HG02852 (cell line): ENCODE results near the gene RGS5.
"Not testable (repeated sequence)": the region's sequence is repeated elsewhere in the genome, so short reads cannot be mapped to it uniquely, and the experiment has no call there.

Source experiments
- ATAC-seq: cut with Tn5 transposase; IDR thresholded peaks from one replicate; pipeline ENCODE4 v1.9.1; 2021; ENCODE audit warnings: mild to moderate bottlenecking, moderate library complexity; ENCODE audit not compliant: unreplicated experiment

Gene RGS5, protein sequence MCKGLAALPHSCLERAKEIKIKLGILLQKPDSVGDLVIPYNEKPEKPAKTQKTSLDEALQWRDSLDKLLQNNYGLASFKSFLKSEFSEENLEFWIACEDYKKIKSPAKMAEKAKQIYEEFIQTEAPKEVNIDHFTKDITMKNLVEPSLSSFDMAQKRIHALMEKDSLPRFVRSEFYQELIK

DNA sequence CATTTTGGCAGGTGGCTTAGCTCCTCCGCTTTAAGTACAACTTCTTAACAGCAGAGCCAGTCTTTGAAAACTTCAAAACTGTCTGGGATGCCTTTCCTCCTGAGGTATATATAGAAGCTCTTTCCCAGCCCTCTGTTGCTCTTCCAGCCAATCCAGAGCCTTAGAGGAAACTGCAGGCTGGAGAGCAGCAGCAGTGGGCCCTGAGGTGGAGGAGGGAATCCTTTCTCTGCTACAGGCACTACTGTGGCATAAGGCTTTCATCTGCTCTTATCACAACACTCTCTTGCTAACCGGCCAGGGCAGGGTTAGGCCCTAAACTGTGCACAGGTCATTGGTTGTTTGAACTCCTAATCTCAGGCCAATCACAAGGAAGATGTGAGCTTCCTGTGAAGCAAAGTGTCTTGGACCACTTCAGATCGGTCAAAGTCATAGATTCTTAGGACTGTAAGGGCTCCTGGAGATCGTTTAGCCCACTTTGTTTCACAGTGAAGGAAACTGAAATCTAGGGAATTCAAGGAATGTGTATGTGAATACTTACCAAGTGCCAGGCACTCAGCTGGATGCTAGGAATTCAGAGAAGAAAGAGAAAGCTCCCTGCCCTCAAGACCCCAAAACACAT lies at the start of gene RGS5:
Gene RGS5 (minus strand): TSS at position 84 of the 619 bp plus-strand sequence. CDS start 81 bp downstream, at position 3.
- no peak for ATAC-seq

GRCh38 chr1:163250382-163250974 lies 47.8 kb upstream of the RGS5 start:
- no peak for ATAC-seq

DNA sequence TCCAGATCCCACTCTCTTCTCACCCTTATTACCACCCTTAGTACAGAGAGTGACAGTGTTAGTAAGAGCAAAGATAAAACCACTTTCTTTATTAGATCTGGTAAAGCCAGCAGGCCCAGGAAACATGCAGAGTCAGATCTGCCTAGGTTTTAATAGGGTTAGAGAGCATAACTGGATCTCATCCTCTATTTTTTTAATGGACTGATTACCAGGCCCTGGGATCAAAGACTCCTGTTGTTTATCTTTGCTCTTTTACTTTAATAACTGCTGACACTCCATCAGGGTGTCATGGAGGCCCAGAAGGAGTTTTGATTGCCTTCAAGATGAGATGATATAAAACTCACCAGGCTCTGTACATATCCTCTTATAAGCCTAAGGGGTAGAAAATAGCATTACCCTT lies 45.3 kb upstream of the RGS5 start:
- ATAC-seq, result no peak

GRCh38 chr1:163244648-163245047 lies 41.9 kb upstream of the RGS5 start:
- not testable (repeated sequence) for ATAC-seq

DNA sequence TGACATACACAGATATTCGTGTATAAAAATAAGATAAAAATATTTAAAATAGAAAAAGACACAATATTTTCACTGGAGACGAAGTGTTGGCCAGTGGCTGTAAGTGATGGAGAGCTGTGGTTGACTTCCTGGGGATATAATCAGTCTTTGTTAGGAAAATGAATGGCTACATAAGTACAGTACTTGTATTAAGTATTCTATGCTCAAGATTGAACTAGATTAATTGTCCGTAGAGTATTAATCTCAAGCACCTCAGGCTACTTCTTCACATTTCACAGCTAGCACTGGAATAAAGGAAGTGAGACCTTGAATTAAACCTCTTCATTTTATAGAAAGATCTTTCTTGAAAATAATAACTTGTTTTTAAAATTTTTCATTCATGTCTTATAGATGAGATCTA lies 39.0 kb upstream of the RGS5 start:
- ATAC-seq, result no peak

DNA sequence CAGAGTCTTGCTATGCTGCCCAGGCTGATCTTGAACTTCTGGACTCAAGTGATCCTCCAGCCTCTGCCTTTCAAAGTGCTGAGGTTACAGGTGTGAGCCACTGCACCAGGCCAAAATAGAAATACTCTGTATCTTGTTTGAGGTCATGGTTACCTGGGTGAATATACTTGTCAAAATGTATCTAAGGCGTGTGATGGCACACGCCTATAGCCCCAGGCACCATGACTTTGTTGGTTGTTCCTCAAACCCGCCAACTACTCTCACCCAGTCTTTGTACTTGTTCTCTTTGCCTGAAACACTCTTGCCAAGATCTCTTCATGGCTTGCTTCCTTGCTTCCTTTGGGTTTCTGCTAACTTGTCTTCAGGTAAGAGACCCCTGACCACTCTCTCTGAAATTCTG lies 38.0 kb upstream of the RGS5 start:
- no peak for ATAC-seq

DNA sequence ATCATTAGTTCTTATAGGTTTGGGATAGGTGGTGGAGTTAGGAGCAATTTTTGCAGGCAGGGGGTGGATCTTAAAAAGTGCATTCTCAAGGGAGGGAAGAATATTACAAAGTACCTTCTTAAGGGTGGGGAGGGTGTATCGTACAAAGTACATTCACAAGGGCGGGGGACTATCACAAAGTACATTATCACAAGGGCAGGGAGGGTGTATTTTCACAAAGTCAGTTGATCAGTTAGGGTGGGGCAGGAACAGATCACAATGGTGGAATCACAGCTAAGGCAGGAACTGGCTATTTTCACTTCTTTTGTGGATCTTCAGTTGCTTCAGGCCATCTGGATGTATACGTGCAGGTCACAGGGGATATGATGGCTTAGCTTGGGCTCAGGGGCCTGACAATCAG lies 30.9 kb upstream of the RGS5 start:
- not testable (repeated sequence) for ATAC-seq

DNA sequence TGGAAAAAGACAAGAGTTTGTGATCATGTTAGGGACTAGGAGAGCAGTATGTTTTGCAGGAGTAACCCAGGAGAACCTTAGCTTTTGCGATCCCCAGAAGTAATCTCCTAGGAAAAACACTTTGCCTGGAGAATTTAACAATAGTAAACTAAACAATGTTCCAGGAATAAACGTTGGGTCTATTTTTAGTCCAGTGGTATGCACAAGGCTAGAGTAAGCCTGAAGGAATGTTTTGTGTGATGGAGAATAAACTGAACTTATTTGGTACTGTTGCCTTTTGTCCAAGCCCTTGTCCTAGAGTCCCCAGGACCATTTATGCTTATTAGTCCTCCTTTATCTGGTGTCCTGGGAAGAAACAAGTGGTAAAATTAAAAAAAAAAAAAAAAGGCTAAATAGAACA lies 28.7 kb upstream of the RGS5 start:
- ATAC-seq, result no peak

GRCh38 chr1:163230827-163231226 lies 28.1 kb upstream of the RGS5 start:
- ATAC-seq, result no peak

DNA sequence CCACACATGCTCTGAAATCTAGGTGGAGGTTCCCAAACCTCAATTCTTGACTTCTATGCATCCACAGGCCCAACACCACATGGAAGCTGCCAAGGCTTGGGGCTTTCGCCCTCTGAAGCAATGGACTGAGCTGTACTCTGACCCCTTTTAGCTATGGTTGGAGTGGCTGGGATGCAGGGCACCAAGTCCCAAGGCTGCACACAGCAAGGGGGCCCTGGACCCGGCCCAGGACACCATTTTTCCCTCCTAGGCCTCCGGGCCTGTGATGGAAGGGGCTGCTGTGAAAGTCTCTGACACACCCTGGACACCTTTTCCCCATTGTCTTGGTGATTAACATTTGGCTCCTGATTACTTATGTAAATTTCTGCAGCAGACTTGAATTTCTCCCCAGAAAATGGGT lies 25.6 kb upstream of the RGS5 start:
- not testable (repeated sequence) for ATAC-seq

DNA sequence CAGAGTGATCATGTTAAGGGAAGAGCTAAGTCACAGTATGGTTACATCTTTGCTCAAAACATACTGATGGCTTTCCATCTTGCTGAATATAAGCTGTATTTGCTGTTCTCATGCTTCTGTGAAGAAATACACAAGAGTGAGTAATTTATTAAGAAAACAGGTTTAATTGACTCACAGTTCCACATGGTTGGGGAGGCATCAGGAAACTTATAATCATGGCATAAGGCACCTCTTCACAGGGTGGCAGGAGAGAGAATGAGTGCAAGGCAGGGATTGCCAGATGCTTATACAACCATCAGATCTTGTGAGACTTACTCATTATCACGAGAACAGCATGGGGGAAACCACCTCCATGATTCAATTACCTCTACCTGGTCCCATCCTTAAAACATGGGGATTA lies 24.4 kb upstream of the RGS5 start:
- no peak for ATAC-seq

DNA sequence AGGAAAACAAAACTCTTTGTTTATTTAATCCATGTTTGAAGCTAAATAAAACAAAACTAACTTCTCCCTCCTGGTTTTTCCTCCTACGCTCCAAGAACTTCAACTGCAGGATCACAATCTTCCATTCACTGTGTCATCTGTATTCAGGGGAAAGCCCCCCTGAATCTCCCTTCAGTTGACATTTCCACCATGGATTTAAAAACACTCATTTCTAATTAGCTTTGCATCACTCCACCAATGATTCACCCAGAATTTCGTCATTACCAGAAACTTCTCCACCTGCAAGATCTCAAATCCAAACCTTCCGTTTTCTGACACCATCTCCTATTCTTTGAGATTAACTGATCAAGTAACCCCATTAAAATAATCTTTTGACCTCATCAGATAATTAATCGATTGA lies 10.9 kb upstream of the RGS5 start:
- no peak for ATAC-seq

DNA sequence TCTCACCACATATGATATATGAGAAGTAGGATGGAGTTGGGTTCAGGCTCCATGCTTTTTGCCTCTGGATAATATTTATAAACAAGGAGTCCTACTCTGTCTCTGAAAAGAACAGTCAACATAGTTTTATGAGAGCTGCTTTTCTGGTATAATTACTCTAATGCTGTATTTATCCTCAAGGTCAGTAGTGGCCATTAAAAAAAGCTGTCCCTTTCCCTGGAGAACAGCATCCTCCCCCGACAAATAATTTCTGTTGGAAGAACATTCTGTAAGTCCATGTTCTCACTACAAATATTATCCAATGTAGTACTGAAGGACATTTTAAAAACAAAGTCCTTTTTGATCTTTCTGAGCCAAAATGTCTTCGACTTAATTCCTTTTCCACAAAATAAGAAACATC lies 9.0 kb upstream of the RGS5 start:
- no peak for ATAC-seq

GRCh38 chr1:163205513-163205912 lies 2.8 kb upstream of the RGS5 start:
- ATAC-seq, result no peak

DNA sequence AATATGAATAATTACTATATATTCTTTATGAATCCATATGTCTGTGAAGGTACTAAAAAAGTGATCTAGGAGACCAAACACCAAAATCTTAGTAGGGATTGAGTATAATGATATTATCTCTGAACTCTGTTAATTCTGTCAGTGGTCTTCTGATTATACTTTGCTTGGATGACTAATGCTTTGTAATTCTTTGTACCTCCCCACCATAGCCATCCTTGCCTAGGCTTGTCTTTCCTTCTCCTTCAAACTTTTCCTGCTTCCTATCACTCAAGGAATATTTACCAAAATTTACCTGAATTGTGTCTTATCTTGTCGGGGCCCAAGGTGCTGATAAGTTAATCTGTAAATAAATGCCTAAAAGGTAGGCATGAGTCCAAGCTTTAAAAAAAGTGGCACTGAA lies 845 bp upstream of the RGS5 start:
- ATAC-seq, result no peak

GRCh38 chr1:163201906-163202305 lies 810 bp downstream of the RGS5 start:
- ATAC-seq, result no peak

DNA sequence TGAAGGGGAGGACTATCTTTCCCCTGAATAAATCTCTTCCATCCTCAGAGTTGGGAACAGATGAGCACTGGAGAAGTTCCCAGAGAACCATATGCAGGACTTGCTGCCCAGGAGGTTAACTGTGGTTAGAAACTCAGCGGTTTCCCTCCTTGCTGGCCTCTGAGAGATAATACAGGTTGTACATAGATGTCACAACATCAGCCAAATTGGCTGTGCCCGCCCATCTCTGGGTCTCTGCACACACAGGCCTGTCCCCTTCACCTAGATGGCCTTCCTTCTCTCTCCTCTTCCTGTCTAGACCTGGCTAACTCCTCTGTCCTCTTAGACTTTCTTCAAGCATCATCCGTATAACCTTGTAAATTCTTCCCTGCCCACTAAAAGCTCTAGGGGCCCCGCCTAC lies 5.7 kb downstream of the RGS5 start:
- ATAC-seq, result no peak

GRCh38 chr1:163196449-163196787 lies 6.3 kb downstream of the RGS5 start:
- no peak for ATAC-seq

DNA sequence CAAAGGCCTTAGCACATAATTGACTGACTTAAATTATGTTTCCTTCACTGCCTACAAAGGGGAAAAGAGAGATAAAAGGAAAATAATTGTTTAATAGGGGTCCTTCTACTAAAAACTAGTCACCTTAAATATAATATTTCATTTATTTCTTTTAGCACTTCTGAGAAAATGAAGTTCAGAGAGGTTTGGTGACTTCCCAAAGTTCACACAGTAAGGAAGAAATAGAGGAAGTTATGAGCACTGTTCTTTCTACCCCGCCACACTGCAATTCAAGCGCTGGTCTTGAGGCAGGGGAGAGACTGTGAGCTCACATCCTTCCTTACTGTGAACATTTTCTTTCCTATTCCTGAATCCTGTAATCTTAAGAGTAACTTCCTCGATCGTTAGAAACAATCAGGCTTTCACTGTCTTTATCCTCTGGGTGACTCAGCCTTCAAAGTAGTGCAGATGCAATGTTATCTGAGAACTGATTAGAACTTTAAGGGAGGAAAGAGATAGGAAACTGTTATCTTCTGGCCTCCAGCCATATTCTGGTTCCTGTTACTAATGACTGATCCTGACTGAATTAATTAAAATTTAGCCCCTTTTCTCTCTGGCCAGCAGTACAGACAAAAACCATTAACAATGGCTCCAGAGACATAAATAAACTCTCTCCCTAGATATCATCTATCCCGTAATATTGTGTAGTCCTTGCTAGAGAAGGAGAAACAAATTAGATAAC lies 6.8 kb downstream of the RGS5 start:
- ATAC-seq, result no peak

GRCh38 chr1:163191301-163191700 lies 11.4 kb downstream of the RGS5 start:
- no peak for ATAC-seq

GRCh38 chr1:163188947-163189346 lies 13.8 kb downstream of the RGS5 start:
- ATAC-seq, result no peak

DNA sequence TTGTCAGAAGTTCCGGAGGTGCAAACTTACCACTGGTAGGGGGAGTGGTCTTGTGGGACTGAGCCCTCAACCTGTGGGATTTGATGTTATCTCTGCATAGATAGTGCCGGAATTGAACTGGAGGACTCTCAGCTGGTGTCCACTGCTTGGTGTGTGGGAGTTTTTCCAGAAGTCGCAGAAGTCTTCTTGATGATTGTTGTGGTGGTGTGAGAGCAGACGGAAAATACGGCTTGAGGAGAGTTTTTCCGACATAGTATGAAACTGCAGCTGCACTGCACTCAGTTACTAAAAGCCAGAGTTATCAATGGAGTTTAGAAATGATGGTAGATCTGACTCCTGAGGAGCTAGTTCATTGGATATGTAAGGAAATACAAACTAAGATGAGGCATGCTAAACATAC lies 14.9 kb downstream of the RGS5 start:
- ATAC-seq, result no peak
